Measurements from ENCODE around the gene EPS15. TPM values are rescaled to one million over a fixed set of nuclear protein-coding genes. Genes with fewer than 3 reads are reported as not detected.

EPS15 gene
- total and polyA plus RNA-seq, 2 of the 8 experiments (the other 6 are each of a cell fraction or from before 2014, with no cell fraction given) = 15.9 to 57.2 TPM

DNA sequence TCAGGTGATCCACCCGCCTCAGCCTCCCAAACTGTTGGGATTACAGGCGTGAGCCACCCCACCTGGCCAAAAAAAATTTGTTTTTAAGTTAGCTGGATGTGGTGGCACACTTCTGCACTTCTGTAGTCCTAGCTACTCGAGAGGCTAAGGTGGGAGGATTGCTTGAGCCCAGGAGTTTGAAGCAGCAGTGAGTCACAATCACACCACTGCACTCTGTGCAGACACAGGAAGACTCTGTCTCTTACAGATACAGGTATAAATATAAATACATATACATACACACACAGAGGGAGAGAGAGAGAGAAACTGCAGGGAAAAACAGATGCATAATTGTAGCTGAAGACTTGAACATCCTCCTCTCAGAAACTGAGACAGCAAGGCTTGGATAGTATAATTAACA is 34.8 kb upstream of the EPS15 start (continued):
- no peak for TF ChIP-seq EP300 (IDR thresholded peaks at IDR 0.05; ENCODE audit: borderline replicate concordance in 1 of 2, low read depth in 2 of 2, low read length in 2 of 2)
- TF ChIP-seq SRF (IDR thresholded peaks at IDR 0.05; ENCODE audit: low read depth, low read length) = no peak

All from H1 (cell line).